Subcutaneous adipose tissue (tissue), 4 donors: ENCODE results near the gene SYNE1. TPM values are rescaled to one million over a fixed set of nuclear protein-coding genes. Genes with fewer than 3 reads are reported as not detected.

ENCODE experiments used
- total RNA-seq, 4 donors: library from RNA; depleted of rRNA; stranded (reverse); fragments of >200 nt; gene quantifications; one replicate each; pipeline ENCODE4 v1.1.0, GENCODE V29; 2016
- TF ChIP-seq, protein P1 (sequence below): fragments of 450-650 bp; IDR thresholded peaks from one replicate; pipeline ENCODE4 v1.5.1; 2016; ENCODE audit warnings: low read depth, mild to moderate bottlenecking, control low read depth, antibody characterized with exemption, moderate library complexity

Gene SYNE1
- total RNA-seq, 4 donors from 2014 or later = 85.5 to 173 (median 111) TPM

DNA sequence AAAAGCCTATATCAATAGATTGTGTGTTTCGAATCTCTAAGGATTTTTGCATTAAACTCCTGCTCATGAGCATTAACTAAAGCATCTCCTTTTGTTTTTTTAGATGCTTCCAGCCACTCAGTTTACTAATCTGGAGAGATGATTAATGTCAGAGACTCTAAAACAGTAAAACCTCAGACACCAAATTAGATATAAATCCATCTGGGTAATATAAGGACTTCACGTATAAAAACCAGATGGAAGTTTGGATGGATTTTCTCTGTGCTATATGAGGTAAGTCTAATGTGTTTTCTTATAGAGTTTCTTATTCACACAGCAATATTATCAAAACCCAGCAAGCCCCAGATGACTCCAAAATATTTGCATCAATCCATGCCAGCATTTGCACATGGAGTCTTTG, 137.2 kb downstream of the SYNE1 start:
- TF ChIP-seq, protein P1, sequence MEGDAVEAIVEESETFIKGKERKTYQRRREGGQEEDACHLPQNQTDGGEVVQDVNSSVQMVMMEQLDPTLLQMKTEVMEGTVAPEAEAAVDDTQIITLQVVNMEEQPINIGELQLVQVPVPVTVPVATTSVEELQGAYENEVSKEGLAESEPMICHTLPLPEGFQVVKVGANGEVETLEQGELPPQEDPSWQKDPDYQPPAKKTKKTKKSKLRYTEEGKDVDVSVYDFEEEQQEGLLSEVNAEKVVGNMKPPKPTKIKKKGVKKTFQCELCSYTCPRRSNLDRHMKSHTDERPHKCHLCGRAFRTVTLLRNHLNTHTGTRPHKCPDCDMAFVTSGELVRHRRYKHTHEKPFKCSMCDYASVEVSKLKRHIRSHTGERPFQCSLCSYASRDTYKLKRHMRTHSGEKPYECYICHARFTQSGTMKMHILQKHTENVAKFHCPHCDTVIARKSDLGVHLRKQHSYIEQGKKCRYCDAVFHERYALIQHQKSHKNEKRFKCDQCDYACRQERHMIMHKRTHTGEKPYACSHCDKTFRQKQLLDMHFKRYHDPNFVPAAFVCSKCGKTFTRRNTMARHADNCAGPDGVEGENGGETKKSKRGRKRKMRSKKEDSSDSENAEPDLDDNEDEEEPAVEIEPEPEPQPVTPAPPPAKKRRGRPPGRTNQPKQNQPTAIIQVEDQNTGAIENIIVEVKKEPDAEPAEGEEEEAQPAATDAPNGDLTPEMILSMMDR = no peak

DNA sequence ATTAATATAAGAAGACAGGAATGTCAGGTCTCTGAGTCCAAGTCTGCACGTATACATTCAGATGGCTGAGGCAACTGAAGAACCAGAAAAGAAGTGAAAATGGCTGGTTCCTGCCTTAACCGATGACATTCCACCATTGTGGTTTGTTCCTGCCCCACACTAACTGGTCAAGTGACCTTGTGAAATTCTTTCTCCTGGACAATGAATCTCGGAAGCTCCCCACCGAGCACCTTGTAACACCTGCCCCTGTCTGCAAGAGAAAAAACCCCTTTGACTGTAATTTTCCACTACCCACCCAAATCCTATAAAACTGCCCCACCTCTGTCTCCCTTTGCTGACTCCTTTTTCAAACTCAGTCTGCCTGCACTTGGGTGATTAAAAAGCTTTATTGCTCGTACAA, 140.4 kb downstream of the SYNE1 start:
- TF ChIP-seq, protein P1 = no peak

DNA sequence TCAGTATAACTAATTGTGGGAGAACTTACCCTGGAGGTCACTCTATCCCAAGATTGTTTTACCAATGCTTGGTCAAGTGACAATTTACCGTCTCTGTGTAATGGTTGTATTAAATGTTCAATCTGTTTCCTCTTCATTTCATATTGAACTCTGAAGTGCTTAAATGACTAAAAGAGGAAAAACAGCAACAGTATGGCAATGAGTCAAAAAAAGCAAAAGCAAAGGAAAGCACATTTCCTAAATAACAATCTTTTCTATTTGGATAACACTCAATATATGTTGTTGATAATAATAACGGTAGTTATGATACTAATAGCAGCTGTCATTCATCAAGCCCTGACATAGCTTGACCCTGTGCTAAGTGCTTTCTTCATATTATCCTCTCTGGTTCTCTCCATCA, 152.4 kb downstream of the SYNE1 start:
- TF ChIP-seq, protein P1 = no peak

DNA sequence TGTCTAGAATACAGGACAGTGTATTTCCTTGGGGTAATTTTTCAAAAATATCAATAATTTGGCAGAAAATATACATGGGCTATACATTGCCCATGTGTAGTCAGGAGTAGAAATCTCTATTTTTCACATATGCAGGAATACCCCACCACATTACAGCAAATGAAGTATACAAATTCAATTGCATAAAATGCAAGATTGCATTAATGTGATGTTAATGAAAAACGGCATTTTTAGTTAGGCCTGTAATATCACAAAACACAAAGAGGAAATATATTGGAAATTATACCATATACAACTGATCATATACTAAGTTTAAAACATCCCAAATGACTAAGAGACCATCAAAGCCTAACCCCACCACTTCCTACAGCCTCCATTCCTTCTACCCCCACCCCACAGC, 154.9 kb downstream of the SYNE1 start:
- TF ChIP-seq, protein P1 = no peak

DNA sequence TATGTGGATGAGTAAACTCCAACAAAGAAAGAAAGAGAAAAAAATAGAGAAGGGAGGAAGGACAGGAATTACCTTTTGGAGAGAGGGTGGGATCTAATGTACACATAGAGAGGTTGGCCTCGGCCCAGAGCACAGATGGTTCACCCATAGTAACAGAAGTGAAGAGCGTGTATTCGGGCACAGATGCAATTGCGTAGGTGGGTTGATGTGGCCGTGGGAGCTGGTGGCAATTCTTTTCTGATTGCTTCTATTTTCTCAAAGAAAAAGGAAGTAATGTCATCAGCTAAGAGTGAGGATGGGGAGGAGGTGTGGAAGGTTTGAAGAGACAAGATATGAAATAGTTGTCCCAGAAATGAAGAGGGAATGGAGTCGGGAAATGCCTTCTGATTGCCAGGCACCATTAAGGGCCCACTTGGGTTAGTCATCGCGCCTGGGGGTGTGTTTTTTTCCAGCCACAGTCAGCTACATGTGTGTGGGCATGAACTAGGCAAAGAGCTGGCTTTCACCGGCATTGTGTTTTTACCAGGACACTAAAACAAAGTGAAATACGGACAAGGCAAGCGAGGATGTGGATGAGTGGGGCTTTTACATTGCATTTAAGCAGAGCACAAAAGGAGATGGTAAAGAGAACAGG, 158.7 kb downstream of the SYNE1 start:
- TF ChIP-seq, protein P1 = no peak

DNA sequence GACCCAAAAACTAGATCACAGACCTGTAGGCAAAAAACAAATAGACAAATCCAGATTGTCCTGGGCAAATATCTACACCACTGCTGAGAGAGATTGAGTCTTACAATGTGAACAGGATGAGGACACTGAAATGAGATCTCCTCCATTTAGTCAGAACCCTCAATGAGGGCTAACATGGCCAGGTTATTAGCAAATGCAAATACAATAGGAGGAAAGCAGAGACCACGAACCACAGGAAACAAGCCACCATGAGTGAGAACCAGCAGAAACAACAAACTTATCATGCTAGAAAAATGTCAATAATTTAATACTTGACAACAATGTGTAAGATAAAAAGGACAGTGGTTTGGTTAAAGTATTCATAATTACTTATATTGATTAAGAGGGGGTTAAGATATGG, 162.8 kb downstream of the SYNE1 start:
- TF ChIP-seq, protein P1 = no peak

DNA sequence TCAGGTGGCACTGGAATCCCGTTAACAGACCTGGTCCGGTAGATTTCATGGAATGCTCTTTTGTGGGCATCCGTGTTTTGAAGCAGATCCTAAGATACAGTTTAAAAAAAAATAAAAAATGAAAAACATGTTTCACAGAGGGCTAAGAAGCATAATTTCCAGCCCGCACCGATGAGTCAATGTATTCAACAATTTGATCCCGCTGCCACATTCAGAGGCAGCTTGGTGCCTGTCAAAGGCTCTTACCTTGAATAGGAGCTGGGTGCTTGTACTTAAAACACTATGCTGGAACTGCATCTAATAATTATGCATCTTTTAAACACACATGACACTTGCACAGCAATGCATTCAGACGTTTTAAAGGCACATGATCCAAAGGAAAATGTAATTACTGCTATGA, 164.8 kb downstream of the SYNE1 start:
- TF ChIP-seq, protein P1 = no peak
